GM19193 (cell line): ENCODE results near the gene SLC2A4RG.

Source experiments
- POLR2A ChIP-seq: IDR thresholded peaks from 4 replicates; pipeline ENCODE4 v1.6.1; 2011; ENCODE audit not compliant: insufficient read depth, insufficient read length; ENCODE audit errors: extremely low read depth

Gene SLC2A4RG

DNA sequence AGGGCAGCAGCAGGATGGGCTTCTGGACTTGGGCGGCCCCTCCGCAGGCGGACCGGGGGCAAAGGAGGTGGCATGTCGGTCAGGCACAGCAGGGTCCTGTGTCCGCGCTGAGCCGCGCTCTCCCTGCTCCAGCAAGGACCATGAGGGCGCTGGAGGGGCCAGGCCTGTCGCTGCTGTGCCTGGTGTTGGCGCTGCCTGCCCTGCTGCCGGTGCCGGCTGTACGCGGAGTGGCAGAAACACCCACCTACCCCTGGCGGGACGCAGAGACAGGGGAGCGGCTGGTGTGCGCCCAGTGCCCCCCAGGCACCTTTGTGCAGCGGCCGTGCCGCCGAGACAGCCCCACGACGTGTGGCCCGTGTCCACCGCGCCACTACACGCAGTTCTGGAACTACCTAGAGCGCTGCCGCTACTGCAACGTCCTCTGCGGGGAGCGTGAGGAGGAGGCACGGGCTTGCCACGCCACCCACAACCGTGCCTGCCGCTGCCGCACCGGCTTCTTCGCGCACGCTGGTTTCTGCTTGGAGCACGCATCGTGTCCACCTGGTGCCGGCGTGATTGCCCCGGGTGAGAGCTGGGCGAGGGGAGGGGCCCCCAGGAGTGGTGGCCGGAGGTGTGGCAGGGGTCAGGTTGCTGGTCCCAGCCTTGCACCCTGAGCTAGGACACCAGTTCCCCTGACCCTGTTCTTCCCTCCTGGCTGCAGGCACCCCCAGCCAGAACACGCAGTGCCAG lies 42.8 kb upstream of the SLC2A4RG start, which contains the start of gene TNFRSF6B:
Gene TNFRSF6B (plus strand): TSS at position 25 of the 729 bp plus-strand sequence. CDS start 116 bp downstream, at position 141.
- TF ChIP-seq POLR2A: peak; percentile 48

DNA sequence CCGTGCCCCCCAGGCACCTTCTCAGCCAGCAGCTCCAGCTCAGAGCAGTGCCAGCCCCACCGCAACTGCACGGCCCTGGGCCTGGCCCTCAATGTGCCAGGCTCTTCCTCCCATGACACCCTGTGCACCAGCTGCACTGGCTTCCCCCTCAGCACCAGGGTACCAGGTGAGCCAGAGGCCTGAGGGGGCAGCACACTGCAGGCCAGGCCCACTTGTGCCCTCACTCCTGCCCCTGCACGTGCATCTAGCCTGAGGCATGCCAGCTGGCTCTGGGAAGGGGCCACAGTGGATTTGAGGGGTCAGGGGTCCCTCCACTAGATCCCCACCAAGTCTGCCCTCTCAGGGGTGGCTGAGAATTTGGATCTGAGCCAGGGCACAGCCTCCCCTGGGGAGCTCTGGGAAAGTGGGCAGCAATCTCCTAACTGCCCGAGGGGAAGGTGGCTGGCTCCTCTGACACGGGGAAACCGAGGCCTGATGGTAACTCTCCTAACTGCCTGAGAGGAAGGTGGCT lies 42.2 kb upstream of the SLC2A4RG start:
- no peak for TF ChIP-seq POLR2A

DNA sequence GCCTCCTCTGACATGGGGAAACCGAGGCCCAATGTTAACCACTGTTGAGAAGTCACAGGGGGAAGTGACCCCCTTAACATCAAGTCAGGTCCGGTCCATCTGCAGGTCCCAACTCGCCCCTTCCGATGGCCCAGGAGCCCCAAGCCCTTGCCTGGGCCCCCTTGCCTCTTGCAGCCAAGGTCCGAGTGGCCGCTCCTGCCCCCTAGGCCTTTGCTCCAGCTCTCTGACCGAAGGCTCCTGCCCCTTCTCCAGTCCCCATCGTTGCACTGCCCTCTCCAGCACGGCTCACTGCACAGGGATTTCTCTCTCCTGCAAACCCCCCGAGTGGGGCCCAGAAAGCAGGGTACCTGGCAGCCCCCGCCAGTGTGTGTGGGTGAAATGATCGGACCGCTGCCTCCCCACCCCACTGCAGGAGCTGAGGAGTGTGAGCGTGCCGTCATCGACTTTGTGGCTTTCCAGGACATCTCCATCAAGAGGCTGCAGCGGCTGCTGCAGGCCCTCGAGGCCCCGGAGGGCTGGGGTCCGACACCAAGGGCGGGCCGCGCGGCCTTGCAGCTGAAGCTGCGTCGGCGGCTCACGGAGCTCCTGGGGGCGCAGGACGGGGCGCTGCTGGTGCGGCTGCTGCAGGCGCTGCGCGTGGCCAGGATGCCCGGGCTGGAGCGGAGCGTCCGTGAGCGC lies 41.6 kb upstream of the SLC2A4RG start:
- TF ChIP-seq POLR2A: peak; percentile 29

DNA sequence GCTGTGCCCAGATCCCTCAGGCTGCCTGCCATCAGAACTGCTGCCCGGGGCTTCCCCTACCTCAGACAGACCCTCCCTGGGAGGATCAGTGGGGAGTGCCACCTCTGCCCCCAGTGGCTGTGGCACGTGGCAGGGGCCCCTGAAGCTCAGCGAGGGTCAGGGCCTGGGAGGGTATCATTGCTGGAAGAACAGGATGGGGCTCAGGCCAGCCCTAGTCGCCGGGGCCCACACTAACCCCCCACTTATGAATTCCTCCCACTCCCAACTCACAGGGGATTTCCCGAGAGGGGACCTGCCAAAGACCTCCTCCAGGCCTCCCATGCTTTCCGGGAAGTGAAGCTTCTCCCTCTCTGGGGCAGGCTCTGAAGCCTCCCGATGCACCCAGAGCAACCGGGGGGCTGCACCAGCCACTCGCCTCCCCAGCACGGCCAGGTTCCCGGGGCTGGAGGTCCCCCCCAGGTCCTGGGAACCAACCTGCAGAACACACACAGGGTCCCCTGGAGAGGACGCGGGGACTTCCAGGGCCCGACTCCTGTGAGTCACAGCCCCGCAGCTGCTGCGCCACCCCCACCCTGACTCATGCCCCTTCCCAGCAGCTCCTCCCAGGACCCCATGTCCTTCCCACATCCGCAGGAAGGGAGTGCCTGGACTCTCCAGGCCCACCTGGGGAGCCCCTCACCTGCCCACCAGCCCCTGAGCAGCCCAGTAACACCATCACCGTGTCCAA lies 40.7 kb upstream of the SLC2A4RG start:
- no peak for TF ChIP-seq POLR2A

DNA sequence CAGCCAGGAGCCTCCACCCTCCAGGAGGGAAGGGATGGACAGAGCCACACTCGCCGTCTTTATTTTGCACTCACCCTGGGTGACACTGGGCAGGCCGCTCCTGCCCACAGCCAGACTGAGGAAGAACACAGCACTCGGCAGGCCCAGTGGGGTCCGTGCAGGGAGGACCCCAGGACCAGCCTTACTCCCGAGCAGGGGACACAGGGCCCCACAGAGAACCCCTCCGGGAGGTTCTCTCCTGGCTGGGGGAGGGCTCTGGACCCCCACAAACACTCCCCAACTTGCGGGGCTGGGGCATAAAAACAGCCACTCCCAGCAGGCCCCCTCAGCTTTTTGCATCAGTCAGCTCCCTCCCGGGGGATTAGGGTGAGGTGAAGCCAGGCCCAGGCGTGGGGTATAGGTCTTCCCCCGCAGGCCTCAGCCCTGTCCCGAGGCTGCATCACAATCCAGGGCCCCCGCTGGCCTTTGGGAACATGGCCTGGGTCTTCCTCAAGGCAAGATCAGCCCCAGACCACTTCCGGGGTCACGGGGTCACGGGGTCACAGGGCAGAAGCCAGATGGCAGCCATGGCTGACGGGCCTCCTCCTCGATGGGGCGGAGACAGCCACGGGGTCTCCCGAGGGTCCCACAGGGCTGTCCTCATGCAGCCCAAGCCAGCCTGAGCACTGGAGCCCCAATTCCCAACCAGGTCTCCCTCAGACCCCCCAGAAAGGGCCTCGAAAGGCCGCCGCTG lies 39.9 kb upstream of the SLC2A4RG start:
- TF ChIP-seq POLR2A: no peak

DNA sequence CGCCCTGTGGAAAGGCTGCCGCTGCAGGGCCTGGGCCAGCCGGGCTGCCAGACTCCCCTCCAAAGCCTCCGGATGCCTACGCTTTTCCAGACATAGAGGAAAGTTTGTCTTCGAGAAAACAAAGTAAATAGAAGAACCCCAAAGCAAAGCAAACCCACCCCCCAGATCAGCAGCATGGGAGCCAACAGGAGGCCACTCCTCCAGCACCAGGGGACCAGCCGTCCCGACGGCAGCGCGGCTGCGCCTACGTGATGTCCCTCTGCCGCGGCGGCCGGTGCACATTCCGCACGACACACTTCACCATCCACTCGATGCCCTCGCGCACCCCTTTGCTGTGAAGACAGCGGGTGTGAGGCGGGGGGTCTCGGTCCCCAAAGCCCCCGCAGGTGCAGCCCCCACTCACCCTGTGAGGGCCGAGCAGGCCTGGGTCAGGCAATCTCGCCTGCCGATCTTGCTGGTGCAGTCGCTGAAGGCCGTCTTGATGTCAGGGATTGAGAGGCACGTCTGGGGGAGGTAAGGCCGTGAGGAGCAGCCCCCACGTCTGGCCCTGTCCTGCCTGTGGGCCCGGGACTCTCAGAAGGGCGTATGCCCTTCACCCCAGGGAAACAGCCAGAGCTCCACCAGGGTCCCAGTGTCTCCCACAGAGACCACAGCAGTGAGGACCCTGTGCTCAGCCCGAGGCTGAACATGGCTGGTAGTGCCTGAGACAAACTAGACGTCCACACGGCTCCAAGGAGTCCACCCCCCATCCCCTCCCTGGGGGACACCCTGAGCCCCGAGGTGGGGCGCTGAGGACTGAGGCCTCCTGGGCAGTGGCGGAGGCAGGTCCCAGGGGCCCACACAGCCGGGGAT lies 39.2 kb upstream of the SLC2A4RG start:
- no peak for TF ChIP-seq POLR2A

DNA sequence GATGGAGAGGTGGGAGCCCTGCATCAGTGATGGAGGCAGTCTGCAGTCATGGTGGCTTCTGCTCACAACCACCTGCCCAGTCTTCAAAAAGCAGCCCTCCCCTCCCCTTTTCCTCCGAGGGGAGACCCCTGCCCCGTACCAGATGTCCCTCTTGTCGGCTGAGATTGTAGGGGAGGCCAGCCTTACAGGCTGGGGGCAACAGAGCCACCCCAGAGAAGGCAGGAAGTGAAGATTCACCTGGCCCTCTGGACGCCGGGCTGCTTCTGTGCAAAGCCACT lies 38.6 kb upstream of the SLC2A4RG start:
- TF ChIP-seq POLR2A: no peak

DNA sequence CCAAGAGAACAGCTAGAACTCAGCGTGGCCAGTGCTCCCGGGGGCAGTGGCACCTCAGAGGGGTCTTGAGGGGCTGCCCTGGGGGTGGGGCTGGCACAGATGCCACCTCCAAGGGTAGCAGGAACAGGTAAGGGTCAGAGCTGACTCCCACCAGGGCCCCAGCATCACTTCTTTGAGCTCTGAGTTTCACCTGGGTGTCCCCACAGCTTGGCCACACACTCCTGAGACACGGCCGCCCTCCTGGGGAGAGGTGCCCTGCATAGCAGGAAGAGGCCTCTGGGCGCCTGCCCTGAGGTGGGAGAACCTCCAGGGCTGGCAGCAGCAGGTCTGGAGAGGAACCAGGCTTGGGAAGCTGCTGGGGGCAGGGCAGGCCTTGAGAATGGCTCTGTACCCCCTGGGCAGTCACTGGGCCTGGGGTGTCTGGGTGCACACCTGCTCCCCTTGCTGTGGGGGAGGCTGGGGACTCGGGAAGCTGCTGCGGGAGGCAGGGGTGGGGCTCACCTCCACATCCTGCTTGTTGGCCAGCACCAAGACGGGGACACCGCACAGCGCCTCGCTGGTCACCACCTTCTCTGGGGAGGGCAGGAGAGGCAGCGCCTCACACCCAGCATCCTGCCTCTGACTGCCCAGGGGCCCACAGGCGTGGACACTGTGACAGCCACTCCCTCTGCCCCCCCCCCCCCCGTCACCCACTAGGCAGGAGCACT lies 38.1 kb upstream of the SLC2A4RG start:
- TF ChIP-seq POLR2A: no peak

DNA sequence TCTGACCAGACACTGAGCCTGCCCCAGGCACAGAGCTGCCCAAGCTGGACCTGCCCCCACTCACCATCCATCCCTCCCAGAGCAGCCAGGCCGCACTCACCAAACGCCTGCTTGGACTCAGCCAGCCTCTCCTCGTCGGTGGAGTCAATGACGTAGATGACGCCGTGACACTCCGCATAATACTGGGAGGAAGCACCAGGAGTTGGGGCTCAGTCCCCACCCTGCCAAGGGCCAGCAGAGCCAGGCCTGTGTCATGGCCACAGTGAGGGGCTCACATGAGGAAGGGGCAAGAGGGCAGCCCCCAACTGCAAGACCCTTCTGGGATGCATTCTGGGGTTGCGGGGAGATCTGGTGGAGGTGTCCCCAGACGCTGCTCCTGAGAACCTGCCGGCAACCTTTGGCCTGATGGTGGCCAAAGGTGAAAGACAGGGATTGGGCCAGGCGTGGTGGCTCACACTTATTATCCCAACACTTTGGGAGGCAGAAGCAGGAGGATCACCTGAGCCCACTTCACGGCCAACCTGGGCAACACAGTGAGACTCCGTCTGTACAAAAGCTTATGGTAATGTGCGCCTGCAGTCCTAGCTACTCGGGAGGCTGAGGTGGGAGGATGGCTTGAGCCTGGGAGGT lies 37.4 kb upstream of the SLC2A4RG start:
- TF ChIP-seq POLR2A: no peak

DNA sequence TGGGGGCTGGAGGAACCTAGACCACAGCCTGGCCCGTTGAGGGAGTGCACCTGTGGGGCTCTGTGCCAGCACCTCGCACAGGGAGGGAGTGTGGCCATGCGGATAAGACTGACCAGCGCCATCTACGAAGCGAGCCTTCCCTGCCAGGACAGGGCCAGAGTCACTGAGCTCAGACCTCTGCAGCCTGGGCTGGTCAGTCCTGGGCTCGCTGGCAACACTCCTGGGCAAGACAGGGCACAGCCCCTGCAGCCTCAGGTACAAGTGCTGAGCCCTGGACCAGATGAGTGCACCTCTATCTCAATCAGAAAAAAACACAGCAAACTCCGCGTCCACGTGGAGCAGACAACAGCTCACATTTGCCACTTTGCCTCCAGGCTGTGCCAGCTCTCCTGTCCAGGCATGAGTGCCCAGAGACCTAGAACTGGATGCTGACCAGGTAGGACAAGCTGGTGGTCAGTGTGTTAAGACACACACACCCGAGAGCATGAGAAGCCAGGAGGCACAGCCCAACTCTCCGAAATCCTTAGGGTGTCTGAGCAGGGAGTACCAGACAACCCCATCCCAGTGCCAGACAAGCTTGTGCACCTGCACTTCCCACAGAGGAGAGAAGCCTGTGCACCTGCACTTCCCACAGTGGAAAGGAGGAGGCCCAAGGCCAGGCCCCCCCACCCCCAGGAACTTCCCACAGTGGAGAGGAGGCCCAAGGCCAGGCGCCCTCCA lies 36.7 kb upstream of the SLC2A4RG start:
- no peak for TF ChIP-seq POLR2A

DNA sequence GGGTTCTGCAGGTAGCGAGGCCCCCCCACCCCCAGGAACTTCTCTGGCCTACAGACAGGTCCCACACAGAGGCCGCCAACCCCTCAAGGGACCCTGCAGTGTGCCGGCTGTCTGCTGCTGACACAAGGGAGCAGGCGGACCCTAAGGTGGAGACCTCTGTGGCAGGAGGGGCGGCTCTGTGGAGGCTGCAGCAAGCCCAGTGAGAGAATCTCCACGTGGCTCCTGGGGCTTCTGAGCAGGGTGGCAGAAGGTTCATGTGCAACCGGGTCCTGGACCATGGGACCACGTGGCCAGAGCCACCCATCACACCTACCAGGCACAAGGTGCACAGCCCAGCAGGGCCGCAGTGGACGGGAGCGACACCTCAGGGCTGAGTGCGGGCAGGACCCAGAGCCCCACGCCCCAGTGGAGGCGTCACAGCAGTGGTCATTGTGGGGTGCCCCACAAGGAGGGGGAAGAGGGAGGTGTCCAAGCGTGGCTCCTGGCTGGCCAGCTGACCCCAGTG lies 36.1 kb upstream of the SLC2A4RG start:
- TF ChIP-seq POLR2A: no peak
